Activated naive CD8-positive, alpha-beta T cell treated with anti-CD3 and anti-CD28 coated beads for 36 hours (primary cell): ENCODE measurements around the gene PLEKHG5. TPM values are rescaled to one million over a fixed set of nuclear protein-coding genes. Genes with fewer than 3 reads are reported as not detected.

Experiments
- DNase-seq: peaks from one replicate; pipeline ENCODE4 v3.0.0; 2021
- H3K27ac Mint-ChIP-seq: one replicate; pipeline ENCODE4 v1.8.0; 2022; ENCODE audit warnings: mild to moderate bottlenecking, moderate library complexity, mixed read lengths
- H3K27me3 Mint-ChIP-seq: one replicate; pipeline ENCODE4 v1.8.0; 2022; ENCODE audit warnings: mild to moderate bottlenecking, mixed read lengths
- H3K36me3 Mint-ChIP-seq: one replicate; pipeline ENCODE4 v1.8.0; 2021; ENCODE audit warnings: mild to moderate bottlenecking, mixed read lengths
- H3K4me1 Mint-ChIP-seq: one replicate; pipeline ENCODE4 v1.8.0; 2021; ENCODE audit warnings: mixed read lengths
- H3K4me3 Mint-ChIP-seq: one replicate; pipeline ENCODE4 v1.8.0; 2022; ENCODE audit warnings: mild to moderate bottlenecking, moderate library complexity, mixed read lengths
- H3K9me3 Mint-ChIP-seq: one replicate; pipeline ENCODE4 v1.8.0; 2022; ENCODE audit warnings: mixed read lengths
- total RNA-seq, 2 experiments: library from RNA; stranded (reverse); gene quantifications; one replicate each; pipeline ENCODE4 v1.2.3, GENCODE V29; 2021

PLEKHG5 gene
- total RNA-seq, result 1 to 10 TPM; 2.2 to 2.3 TPM

DNA sequence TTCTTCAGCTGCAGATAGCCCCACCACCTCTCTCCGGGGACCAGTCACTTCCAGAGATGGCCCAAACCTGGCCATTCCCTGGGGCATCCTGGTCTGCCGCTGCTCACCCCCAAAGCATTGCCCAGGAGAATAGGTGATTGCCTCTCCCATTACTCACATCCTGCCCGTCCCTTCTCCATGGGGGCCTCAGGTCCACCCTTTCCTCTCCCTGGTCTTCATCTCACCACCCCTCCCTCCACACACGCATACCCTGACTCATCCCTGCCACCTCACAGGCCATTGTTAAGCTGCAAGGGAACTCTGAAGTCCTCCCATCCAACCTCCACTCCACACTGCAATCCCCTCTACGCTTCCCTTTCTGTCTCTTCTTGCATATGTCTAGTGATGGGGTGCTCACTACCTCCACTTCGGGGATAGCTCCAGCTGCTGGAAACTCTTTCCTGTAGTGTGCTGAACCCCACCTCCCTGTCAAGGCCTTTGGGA lies at the start of gene PLEKHG5:
TSS of gene PLEKHG5 (minus strand) at position 188 of the 483 bp plus-strand sequence. CDS start 14,096 bp downstream, outside the sequence.
- H3K9me3 Mint-ChIP-seq, result no peaks in the 10 kb centered on the region
- peak within 1 kb of the TSS; percentile 62 for H3K27ac Mint-ChIP-seq
- H3K4me3 Mint-ChIP-seq, result peak within 1 kb of the TSS; percentile 82
- peaks cover 9% of the 10 kb centered on the region for H3K27me3 Mint-ChIP-seq
- DNase-seq, result no peak
- H3K4me1 Mint-ChIP-seq, result peaks cover 23% of the 10 kb centered on the region
- H3K36me3 Mint-ChIP-seq, result no peaks in the 10 kb centered on the region

- Mint-ChIP-seq H3K4me1 (no peaks in the 10 kb centered on the region), H3K27ac (no peak overlapping the region), H3K36me3 (peaks cover 8% of the 10 kb centered on the region), H3K4me3 (no peak overlapping the region), H3K9me3 (no peaks in the 10 kb centered on the region), H3K27me3 (no peaks in the 10 kb centered on the region)
- no peak for DNase-seq
These were observed 47.5 kb upstream of the PLEKHG5 start for GRCh38 chr1:6538956-6539355.

GRCh38 chr1:6536291-6536690 lies 44.8 kb upstream of the PLEKHG5 start:
- DNase-seq, result no peak
- no peaks in the 10 kb centered on the region for H3K9me3 Mint-ChIP-seq
- peaks cover 12% of the 10 kb centered on the region for H3K36me3 Mint-ChIP-seq
- no peak overlapping the region for H3K4me3 Mint-ChIP-seq
- H3K27me3 Mint-ChIP-seq, result no peaks in the 10 kb centered on the region
- H3K27ac Mint-ChIP-seq, result no peak overlapping the region
- no peaks in the 10 kb centered on the region for H3K4me1 Mint-ChIP-seq

- DNase-seq, result no peak
- no peaks in the 10 kb centered on the region for H3K9me3 Mint-ChIP-seq
- H3K27ac Mint-ChIP-seq, result no peak overlapping the region
- H3K36me3 Mint-ChIP-seq, result peaks cover 15% of the 10 kb centered on the region
- H3K4me1 Mint-ChIP-seq, result no peaks in the 10 kb centered on the region
- H3K4me3 Mint-ChIP-seq, result no peak overlapping the region
- H3K27me3 Mint-ChIP-seq, result no peaks in the 10 kb centered on the region
These were observed 43.7 kb upstream of the PLEKHG5 start for GRCh38 chr1:6535214-6535613.

DNA sequence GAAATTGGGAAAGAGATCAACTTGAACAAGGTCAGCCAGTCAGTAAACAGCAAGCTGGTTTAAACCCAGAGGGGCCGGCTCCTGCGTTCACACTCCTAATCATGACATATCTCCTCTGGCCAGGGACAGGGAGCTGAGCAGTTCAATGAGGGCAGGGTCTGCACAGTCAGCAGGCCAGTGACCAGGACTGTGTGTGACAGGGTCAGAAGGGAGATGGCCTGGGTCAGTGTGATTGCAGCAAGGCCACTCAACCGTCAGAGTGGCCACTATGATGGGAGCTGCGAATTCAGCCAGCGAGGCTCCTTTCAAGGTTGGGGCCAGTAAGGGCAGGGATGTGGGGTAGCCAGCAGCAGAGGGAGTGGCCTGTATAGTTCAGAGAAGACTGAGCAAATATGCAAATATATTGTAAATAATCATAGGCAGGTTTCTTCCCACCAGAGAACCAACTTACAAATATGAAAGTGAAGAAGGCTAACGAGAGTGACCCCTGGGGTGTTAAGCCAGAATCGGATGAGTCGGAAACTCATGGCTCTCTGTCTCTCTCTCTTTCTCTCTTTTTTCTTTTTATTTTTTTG lies 42.9 kb upstream of the PLEKHG5 start:
- no peaks in the 10 kb centered on the region for H3K9me3 Mint-ChIP-seq
- no peak overlapping the region for H3K27ac Mint-ChIP-seq
- DNase-seq, result no peak
- H3K36me3 Mint-ChIP-seq, result peaks cover 13% of the 10 kb centered on the region
- H3K4me3 Mint-ChIP-seq, result no peak overlapping the region
- no peaks in the 10 kb centered on the region for H3K4me1 Mint-ChIP-seq
- H3K27me3 Mint-ChIP-seq, result no peaks in the 10 kb centered on the region

DNA sequence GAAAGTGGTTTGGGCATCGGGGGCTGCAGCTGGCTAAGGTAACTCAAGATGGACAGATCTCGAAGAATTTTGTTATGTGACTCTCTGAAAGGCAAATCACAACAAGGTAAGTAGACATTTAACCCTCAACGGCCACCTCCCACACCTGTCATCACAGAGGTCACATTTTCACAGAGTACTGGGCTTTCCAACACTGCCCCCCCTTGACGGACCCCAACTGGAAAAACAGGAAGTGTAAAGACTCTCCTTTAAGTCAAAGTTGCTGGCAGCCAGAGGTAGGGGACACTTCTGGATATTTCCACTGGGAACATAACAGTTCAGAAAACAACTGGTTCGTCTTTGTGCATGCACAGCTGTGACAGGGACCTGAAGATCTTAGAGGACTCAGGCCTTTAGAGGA lies 40.5 kb upstream of the PLEKHG5 start:
- Mint-ChIP-seq H3K4me1 (no peaks in the 10 kb centered on the region), H3K4me3 (no peak overlapping the region), H3K9me3 (no peaks in the 10 kb centered on the region), H3K27ac (no peak overlapping the region), H3K27me3 (no peaks in the 10 kb centered on the region), H3K36me3 (peaks cover 20% of the 10 kb centered on the region)
- DNase-seq, result no peak

GRCh38 chr1:6530504-6531160 lies 39.2 kb upstream of the PLEKHG5 start:
- no peaks in the 10 kb centered on the region for H3K27me3 Mint-ChIP-seq
- H3K9me3 Mint-ChIP-seq, result no peaks in the 10 kb centered on the region
- no peak overlapping the region for H3K27ac Mint-ChIP-seq
- H3K4me1 Mint-ChIP-seq, result no peaks in the 10 kb centered on the region
- DNase-seq, result no peak
- H3K36me3 Mint-ChIP-seq, result peaks cover 27% of the 10 kb centered on the region
- H3K4me3 Mint-ChIP-seq, result no peak overlapping the region

DNA sequence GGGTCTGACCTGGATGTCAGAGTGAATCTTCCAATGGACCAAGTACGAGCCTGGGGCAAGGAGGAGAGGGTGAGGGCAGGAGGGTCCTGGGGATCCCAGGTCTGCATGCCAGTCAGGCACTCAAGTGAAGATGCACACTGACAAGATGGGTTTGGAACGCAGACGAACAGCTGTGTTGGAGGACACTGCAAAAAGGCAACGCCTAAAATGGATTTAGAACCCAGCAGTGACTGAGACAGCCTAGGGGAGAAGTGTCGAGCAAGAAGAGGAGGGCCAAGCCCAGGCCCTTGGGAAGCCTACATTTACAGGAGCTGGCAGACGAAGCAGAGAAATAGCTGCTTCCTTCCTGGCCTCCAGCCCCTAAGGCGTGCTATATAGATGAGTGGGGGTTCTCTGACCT lies 37.0 kb upstream of the PLEKHG5 start:
- no peaks in the 10 kb centered on the region for H3K4me1 Mint-ChIP-seq
- no peak overlapping the region for H3K4me3 Mint-ChIP-seq
- H3K27ac Mint-ChIP-seq, result no peak overlapping the region
- no peaks in the 10 kb centered on the region for H3K9me3 Mint-ChIP-seq
- H3K27me3 Mint-ChIP-seq, result no peaks in the 10 kb centered on the region
- H3K36me3 Mint-ChIP-seq, result peaks cover 21% of the 10 kb centered on the region
- no peak for DNase-seq

DNA sequence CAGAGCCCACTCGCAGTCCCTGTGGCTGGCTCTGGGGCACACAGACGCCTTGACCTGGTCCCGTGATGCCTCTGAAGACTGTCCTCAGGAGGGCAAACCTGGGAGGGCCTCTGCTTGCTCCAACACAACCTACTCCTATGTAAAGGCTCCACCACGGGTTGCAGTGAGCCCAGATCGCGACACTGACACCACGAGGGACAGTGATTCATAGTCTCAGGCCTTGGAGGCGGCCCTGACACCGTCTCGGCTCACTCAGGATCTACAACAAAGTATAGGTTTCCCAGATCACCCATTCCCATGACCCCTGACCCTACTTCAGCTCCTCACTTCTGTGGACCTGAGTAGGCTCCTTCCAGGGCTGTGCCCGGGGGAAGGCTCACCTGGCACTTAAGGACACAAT lies 34.8 kb upstream of the PLEKHG5 start:
- Mint-ChIP-seq H3K27me3 (no peaks in the 10 kb centered on the region), H3K4me1 (peaks cover 2% of the 10 kb centered on the region), H3K27ac (no peak overlapping the region), H3K4me3 (no peak overlapping the region), H3K9me3 (no peaks in the 10 kb centered on the region), H3K36me3 (peaks cover 18% of the 10 kb centered on the region)
- DNase-seq, result no peak

DNA sequence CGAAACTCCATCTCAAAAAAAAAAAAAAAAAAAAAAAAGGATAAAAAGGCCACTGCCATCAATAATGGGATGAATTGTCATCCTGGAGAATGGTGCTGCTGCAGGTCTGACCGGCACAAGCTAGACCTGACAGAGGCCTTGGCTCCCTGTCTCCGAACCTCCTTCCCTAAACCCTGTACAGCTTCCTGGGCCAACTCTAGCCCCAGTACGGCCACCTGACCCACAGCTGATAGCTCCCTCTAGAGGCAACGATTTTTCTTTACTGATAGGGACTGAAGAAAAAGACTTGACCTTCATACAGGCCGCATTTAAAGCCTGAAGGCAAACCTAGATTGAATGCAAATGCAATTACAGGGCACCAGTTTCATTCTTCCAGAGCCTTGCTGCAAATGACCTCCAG lies 32.1 kb upstream of the PLEKHG5 start:
- no peak overlapping the region for H3K27ac Mint-ChIP-seq
- H3K4me3 Mint-ChIP-seq, result no peak overlapping the region
- DNase-seq, result no peak
- H3K27me3 Mint-ChIP-seq, result no peaks in the 10 kb centered on the region
- peaks cover 2% of the 10 kb centered on the region for H3K4me1 Mint-ChIP-seq
- no peaks in the 10 kb centered on the region for H3K9me3 Mint-ChIP-seq
- peaks cover 16% of the 10 kb centered on the region for H3K36me3 Mint-ChIP-seq

- Mint-ChIP-seq H3K27ac (no peak overlapping the region), H3K4me3 (no peak overlapping the region), H3K36me3 (peaks cover 7% of the 10 kb centered on the region), H3K27me3 (no peaks in the 10 kb centered on the region), H3K4me1 (peaks cover 2% of the 10 kb centered on the region), H3K9me3 (no peaks in the 10 kb centered on the region)
- no peak for DNase-seq
These were observed 30.1 kb upstream of the PLEKHG5 start for GRCh38 chr1:6521536-6521935.

GRCh38 chr1:6519935-6520671 lies 28.6 kb upstream of the PLEKHG5 start:
- no peak overlapping the region for H3K4me3 Mint-ChIP-seq
- H3K27ac Mint-ChIP-seq, result no peak overlapping the region
- DNase-seq, result no peak
- peaks cover 2% of the 10 kb centered on the region for H3K4me1 Mint-ChIP-seq
- H3K36me3 Mint-ChIP-seq, result peaks cover 2% of the 10 kb centered on the region
- H3K27me3 Mint-ChIP-seq, result no peaks in the 10 kb centered on the region
- no peaks in the 10 kb centered on the region for H3K9me3 Mint-ChIP-seq

DNA sequence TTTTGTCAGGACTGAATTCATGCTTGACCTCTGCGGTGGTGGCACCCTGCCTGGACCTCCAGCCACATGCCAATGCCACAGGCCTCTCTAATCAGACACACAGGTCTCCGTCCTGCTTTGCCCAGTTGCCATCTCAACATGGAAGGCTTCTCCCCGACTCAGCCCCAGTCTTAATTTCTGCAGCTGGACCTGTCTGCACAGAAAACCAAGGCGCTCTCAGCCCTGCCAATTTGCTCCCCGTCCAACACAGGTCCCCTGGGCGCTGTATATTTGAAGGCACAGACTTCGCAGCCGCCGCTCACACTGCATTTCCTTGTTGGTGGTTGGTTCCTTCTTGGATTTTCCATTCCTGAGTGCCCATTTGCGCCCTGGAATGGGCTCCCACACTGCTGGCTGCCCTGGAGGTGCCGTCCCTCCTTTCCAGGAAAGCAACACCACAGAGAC lies 28.0 kb upstream of the PLEKHG5 start:
- H3K4me3 Mint-ChIP-seq, result no peak overlapping the region
- no peak overlapping the region for H3K27ac Mint-ChIP-seq
- peaks cover 2% of the 10 kb centered on the region for H3K4me1 Mint-ChIP-seq
- no peak for DNase-seq
- no peaks in the 10 kb centered on the region for H3K9me3 Mint-ChIP-seq
- no peaks in the 10 kb centered on the region for H3K27me3 Mint-ChIP-seq
- peaks cover 2% of the 10 kb centered on the region for H3K36me3 Mint-ChIP-seq

- Mint-ChIP-seq H3K36me3 (no peaks in the 10 kb centered on the region), H3K27ac (no peak overlapping the region), H3K4me1 (no peaks in the 10 kb centered on the region), H3K27me3 (no peaks in the 10 kb centered on the region), H3K9me3 (no peaks in the 10 kb centered on the region), H3K4me3 (no peak overlapping the region)
- DNase-seq, result no peak
These were observed 26.0 kb upstream of the PLEKHG5 start for GRCh38 chr1:6517435-6517851.

GRCh38 chr1:6515771-6516170 lies 24.3 kb upstream of the PLEKHG5 start:
- no peaks in the 10 kb centered on the region for H3K27me3 Mint-ChIP-seq
- H3K36me3 Mint-ChIP-seq, result no peaks in the 10 kb centered on the region
- H3K27ac Mint-ChIP-seq, result no peak overlapping the region
- no peaks in the 10 kb centered on the region for H3K4me1 Mint-ChIP-seq
- no peaks in the 10 kb centered on the region for H3K9me3 Mint-ChIP-seq
- H3K4me3 Mint-ChIP-seq, result no peak overlapping the region
- DNase-seq, result no peak
